Measurements from ENCODE around the gene NDUFV2.
"Not testable (repeated sequence)": the region's sequence is repeated elsewhere in the genome, so short reads cannot be mapped to it uniquely, and the experiment has no call there.

Gene NDUFV2

GRCh38 chr18:9102508-9103375, at the start of gene NDUFV2:
TSS of gene NDUFV2 (plus strand) at chr18:9102699. CDS start at chr18:9102744, 45 bp downstream.
- DNase-seq, result peak; percentile 75

DNA sequence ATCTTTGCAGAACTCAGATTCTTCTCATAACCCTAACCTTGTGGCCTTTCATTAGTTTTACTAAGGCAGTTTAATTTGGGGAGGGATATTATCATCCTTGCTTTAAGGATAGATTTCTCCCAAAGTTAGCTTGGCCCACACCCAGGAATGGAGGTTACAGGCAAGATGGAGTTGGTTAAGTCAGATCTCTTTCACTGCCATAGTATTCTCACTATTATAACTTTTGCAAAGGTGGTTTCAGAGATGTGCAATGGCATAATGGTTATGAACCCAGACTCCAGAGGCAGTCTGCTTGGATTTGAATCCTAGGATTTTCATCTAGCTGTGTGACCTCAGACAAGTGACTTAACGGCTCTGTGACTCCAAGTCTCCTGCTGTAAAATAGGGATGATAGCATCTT, 48.7 kb upstream of the NDUFV2 start:
- DNase-seq, result no peak

- no peak for DNase-seq
These were observed 47.3 kb upstream of the NDUFV2 start for GRCh38 chr18:9055185-9055584.

GRCh38 chr18:9055626-9056025, 46.9 kb upstream of the NDUFV2 start:
- no peak for DNase-seq

DNA sequence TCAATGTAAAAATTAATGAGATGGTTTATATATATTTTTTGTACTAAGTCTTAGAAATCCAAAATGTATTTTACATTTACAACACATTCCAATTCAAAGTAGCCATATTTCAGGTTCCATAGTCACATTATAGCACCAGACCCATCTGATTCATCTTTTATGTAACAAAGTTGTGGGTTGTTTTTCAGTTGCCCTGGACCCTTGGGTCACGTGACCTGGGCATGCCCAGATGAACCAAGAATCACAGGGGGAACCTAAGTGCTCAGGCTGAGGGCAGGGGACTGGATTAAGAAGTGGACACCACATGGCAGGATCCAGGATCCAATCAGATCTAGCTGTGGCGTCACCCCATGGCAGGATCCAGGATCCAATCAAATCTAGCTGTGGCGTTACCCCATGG, 44.9 kb upstream of the NDUFV2 start:
- DNase-seq, result no peak

DNA sequence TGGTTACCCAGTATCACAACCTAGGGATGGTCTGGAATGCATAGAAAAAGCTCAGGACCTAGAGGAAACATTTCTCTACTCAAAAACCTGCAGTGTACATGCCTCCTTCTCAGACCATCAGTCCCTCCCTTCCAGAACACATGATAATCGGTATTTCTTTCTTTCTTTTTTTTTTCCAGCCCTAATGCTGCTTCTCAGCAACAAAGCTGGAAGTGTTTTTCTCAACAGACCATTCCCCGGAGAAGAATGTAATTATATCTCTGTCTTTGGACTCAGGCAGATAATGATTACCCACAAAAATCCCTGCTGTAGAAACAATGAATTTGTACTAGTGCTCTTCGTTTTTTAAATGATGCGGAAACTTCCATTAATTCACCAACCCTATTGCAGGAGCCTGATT, 44.1 kb upstream of the NDUFV2 start:
- no peak for DNase-seq

- DNase-seq, result no peak
These were observed 40.1 kb upstream of the NDUFV2 start for GRCh38 chr18:9062418-9062751.

- no peak for DNase-seq
These were observed 36.6 kb upstream of the NDUFV2 start for GRCh38 chr18:9065864-9066263.

DNA sequence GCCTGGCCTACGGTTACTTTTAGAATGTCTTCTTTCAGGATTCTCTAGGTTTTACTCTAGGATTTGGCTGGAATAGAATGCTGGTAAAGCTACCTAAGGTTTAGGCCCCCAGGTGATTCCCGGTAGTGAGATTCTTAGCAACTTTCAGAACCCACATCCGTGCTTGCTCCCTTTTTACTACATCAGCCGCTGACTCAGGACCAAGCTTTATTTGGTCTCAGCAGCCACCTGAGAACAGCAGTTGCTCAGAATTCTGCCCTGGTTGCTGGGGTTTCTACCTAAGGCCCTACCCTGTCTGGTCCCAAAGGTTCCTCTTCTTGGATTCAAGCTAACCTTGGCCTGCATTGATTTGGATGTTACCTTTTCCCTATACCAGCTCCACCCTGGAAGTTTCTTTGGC, 36.1 kb upstream of the NDUFV2 start:
- DNase-seq, result no peak

DNA sequence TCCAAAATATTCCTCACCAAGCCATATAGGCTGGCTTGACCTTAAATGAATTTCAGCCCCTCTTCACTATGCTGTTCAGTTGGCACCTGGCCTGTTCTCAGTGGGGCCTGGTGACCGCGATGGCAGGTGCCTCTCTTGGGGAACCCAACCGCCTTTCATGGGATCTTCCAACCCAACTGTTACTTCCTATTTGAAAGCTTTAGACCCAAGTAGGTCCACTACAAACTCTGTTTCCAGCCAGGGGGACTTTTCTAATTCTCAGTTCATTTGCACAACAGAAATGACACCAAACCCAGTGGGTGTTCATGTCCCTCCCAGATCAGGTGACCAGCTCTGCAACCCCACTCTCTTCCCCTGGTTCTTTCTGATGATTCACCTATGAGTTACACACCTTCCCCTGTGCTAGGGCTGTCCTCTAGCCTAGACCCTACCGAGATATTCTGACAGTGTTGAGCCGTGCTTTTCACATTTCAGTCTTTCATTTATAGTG, 35.6 kb upstream of the NDUFV2 start:
- DNase-seq, result no peak

DNA sequence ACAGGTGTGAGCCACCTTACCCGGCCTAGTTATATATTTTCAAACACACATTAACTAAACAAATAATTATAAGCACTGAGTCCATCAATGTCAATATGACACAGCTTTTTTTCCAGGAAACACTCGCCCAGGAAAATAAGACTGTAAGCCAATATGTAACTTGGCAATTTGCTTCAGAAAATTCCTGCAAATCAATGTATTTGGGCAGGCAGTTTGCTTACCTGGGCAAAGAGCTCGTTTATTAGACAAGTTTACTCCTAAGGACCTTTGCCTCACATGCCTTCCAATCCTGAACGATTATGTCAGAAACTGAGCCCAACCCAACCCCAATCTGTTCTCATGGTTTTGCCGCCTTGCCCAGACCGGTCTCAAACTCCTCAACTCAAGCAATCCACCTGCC, 34.7 kb upstream of the NDUFV2 start:
- DNase-seq, result no peak

DNA sequence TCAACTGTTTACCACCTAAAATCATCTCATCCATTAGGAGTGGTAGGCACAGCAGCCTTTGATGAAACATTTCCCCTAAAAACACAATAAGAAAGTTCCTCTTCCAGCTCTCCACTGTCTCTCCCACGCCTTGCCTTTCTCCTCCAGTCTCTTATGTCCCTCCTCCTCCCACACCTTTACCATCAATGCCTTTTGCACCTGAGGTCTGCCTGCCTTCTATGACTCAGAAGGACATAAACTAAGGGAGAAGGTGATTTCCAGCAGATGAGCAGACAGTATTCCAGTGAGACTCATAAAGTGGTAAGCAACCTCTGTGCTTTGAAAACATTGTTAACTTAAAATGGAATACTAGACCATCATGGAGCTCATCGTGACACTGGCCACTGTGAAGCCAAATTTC, 34.2 kb upstream of the NDUFV2 start:
- DNase-seq, result no peak

DNA sequence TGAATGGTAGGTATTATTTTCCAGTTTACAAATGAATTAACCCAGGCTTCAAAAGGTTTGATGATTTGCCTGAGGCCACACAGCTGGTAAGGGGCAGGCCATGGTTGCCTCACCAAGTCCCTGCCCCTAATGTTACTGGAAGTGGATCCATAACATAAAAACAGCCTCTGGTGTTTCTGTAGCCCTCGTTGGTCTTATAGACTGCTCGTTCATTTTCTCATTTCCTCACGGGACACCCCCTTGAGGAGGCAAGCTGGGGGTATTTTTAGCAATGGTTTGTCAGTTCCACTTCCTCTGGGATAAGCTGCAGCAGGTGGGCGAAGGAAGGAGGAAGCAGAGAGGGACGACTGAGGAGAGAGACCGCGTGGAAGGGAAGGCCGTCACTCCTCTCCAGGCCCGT, 32.9 kb upstream of the NDUFV2 start:
- DNase-seq, result no peak

DNA sequence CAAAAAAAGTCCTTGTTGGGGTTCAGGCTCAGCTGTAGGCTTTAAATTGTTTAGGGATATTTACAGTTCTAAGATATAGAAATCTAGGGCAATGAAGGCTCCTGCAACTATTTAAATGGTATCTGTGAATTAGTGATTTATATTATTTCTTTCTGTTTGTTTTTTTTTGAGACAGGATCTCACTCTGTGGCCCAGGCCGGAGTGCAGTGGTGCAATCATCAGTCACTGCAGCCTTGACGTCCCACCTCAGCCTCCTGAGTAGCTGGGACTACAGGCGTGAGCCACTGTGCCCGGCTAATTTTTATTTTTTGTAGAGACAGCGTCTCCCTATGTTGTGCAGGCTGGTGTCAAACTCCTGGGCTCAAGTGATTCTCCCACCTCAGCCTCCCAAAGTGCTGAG, 32.3 kb upstream of the NDUFV2 start:
- DNase-seq, result no peak

DNA sequence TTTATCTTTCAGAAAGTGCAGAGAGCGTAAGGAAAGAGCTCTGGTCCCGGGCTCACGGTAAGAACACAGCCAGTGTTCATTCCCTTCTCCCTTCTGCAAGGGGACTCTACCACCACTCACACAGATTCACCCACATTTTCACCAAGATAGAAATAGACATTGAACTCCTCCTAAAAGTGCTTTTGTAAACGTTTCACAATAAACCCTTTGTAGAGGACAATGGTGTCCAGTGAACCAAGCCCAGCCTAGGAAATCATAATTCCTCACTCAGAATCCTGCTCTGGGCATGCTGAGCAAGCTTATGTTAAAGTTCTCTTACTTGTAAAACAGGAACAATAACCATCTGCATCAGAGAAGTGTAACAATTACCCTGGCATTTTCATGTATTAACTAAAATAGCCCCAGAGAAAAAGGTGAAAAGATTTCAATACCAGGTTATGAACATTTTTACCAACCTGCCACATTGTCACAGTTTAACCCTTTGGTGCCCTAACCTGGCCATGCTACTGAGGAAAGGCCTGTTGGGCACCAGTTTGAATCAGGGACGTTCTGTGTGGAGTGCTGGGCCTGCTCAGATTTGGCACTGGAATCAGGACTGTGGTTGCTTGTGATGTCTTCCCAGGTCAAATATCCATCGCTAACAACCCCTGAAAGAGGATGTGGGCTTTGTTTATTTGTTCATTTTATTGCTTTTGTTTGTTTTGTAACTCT, 22.5 kb upstream of the NDUFV2 start:
- no peak for DNase-seq

- DNase-seq, result no peak
These were observed 20.6 kb upstream of the NDUFV2 start for GRCh38 chr18:9081940-9082339.

GRCh38 chr18:9082711-9083510, 19.6 kb upstream of the NDUFV2 start:
- no peak for DNase-seq

- DNase-seq, result no peak
These were observed 16.5 kb upstream of the NDUFV2 start for GRCh38 chr18:9086015-9086414.

GRCh38 chr18:9086624-9087023, 15.9 kb upstream of the NDUFV2 start:
- DNase-seq, result no peak

DNA sequence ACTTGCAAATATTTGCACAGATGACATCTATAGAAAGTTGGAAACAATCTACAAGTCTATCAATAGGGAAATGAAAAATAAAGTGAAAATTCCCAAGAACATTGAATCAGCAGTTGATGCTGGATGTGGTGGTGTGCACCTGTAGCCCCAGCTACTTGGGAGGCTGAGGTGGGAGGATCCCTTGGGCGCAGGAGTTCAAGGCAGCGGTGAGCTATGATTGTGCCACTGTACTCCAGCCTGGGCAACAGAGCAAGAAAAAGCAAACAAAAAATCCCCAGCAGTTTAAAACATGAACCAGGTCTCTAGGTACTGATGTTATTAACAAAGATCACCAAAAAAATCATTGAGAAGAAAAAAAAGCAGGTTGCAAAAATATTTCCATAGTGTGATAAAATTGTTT, 15.4 kb upstream of the NDUFV2 start:
- DNase-seq, result no peak

DNA sequence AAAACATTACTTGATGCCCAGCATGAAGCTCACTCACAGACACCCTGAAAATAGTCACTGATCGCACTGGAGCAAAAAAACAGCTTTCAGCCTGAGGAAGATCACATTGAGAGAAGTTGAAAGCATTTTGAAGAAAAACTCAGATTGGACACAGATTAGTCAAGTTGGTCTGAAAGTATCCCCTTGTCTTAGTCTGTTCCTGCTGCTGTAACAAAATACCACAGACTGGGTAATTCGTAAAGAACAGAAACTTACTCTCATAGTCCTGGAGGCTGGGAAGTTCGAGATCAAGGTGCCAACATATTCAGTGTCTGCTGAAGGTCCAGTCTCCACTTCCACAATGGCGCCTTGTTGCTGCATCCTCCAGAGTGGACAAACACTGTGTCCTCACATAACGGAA, 14.2 kb upstream of the NDUFV2 start:
- no peak for DNase-seq

DNA sequence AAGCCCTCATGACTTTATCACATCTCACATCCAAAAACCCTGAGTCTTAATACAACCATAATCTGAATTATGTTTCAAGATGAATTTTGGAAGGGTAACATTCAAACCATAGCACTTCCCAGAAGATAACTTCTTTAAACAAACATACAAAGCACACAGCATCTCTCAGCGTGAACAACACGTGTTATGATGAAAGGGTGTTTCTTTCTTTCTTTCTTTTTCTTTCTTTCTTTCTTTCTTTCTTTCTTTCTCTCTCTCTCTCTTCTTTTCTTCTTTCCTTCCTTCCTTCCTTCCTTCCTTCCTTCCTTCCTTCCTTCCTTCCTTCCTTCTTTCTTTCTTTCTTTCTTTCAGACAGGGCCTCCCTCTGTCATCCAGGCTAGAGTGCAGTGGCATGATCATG, 13.8 kb upstream of the NDUFV2 start:
- DNase-seq, result not testable (repeated sequence)

DNA sequence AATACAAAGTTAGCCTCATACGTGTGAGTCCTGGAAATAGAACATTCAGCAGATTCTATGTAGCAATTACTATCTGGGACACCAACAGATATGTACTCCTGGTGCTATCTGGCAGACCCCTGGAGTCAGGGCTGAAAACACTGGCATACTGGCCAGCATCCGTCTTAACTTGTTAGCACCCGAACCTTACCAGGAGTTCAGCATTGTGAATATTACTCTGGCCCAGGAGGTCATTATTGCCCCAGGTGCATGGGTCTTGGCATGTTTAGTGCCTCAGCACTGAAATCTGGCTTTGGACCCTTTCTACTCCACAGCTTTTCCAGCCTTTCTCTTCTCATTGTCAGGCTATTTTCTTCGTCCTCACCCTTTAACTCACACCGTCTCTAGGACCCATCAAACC, 11.9 kb upstream of the NDUFV2 start:
- no peak for DNase-seq

- no peak for DNase-seq
These were observed 11.4 kb upstream of the NDUFV2 start for GRCh38 chr18:9091066-9091476.

All from NCI-H1105 treated with DMSO at 0.1 percent for 48 hours (cell line).